Loucy (cell line): ENCODE measurements around the gene DROSHA.

Experiments
- H2AFZ ChIP-seq: fragments of 200-600 bp; sonication (generic); 2 replicates; pipeline ENCODE4 v1.6.0; 2016; ENCODE audit warnings: antibody characterized with exemption, mild to moderate bottlenecking, low read length, moderate library complexity
- H3F3A ChIP-seq: fragments of 200-600 bp; 2 replicates; pipeline ENCODE4 v1.6.0; 2016; ENCODE audit warnings: antibody characterized with exemption, low read depth, mild to moderate bottlenecking
- H3K27me3 ChIP-seq: fragments of 200-600 bp; sonication (generic); 2 replicates; pipeline ENCODE4 v1.6.1; 2014; ENCODE audit warnings: low read length, mild to moderate bottlenecking; ENCODE audit not compliant: insufficient read depth, poor library complexity, severe bottlenecking
- H3K36me3 ChIP-seq: fragments of 200-600 bp; sonication (generic); 2 replicates; pipeline ENCODE4 v1.6.1; 2016; ENCODE audit warnings: low read length; ENCODE audit not compliant: insufficient read depth
- H3K4me1 ChIP-seq: fragments of 200-600 bp; sonication (generic); 2 replicates; pipeline ENCODE4 v1.5.1; 2014; ENCODE audit warnings: low read length, mild to moderate bottlenecking; ENCODE audit not compliant: insufficient read depth, poor library complexity, severe bottlenecking
- H3K4me2 ChIP-seq: fragments of 200-600 bp; sonication (generic); 2 replicates; pipeline ENCODE4 v1.6.0; 2014; ENCODE audit warnings: antibody characterized with exemption, low read length, low read depth, mild to moderate bottlenecking; ENCODE audit not compliant: poor library complexity, severe bottlenecking
- H3K4me3 ChIP-seq: fragments of 200-600 bp; sonication (generic); 2 replicates; pipeline ENCODE4 v1.5.1; 2014; ENCODE audit warnings: low read length, mild to moderate bottlenecking, mixed read lengths; ENCODE audit not compliant: poor library complexity, severe bottlenecking
- H3K79me2 ChIP-seq: fragments of 200-600 bp; sonication (generic); 2 replicates; pipeline ENCODE4 v1.6.1; 2014; ENCODE audit warnings: low read length; ENCODE audit not compliant: insufficient read depth
- H3K9ac ChIP-seq: fragments of 200-600 bp; sonication (generic); 2 replicates; pipeline ENCODE4 v1.6.0; 2014; ENCODE audit warnings: mild to moderate bottlenecking, low read depth, low read length, moderate library complexity; ENCODE audit not compliant: poor library complexity, severe bottlenecking
- H3K9me2 ChIP-seq: fragments of 200-600 bp; sonication (generic); replicated peaks from 2 replicates; pipeline ENCODE4 v1.6.1; 2016; ENCODE audit warnings: low read depth, low read length, mixed read lengths
- H3K9me3 ChIP-seq: fragments of 200-600 bp; sonication (generic); 2 replicates; pipeline ENCODE4 v1.6.1; 2014; ENCODE audit warnings: mild to moderate bottlenecking, antibody characterized with exemption, low read length, low read depth; ENCODE audit not compliant: insufficient read depth
- H4K20me1 ChIP-seq: fragments of 200-600 bp; sonication (generic); 2 replicates; pipeline ENCODE4 v1.6.0; 2014; ENCODE audit warnings: antibody characterized with exemption, low read length, mild to moderate bottlenecking; ENCODE audit not compliant: insufficient read depth, poor library complexity, severe bottlenecking
- CTCF ChIP-seq: fragments of 200-600 bp; sonication (generic); conservative IDR thresholded peaks from 2 replicates; pipeline ENCODE4 v1.5.1; 2014; ENCODE audit warnings: mild to moderate bottlenecking, antibody characterized with exemption, low read length
- EZH2phosphoT487 ChIP-seq: fragments of 200-600 bp; IDR thresholded peaks from 2 replicates; pipeline ENCODE4 v1.6.1; 2018; ENCODE audit warnings: antibody characterized with exemption, mild to moderate bottlenecking, moderate library complexity, borderline replicate concordance

Gene DROSHA

DNA sequence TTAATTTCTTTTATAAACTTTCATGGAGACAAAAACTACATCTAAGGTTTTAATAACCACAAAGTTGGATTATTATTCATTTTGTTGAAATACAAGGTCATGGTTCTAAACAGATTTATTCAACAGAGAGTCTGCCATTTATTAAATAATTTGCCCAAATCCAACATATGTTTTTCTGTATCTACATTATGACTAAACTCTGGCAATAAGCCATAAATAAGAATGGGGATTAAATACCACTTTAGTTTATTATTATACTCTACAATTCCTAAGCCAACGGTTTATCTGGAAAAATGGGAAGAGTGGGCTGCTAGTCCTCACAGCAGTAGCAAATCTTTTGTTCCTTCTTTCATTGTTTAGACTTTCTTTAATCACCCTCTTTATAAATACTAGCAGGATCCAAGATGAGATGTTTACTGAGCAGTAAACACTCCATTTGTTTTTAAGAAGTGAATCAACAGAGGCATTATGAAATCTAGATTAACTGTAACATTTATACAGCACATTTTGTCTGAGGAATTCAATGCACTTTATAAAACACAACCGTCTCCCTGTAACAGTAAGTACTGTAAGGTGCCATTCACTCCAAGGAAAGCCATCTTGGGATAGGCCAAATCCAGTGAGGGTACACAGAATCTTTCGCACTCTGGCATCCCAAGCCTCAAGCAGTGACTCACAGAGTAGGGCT lies 89.7 kb downstream of the DROSHA start:
- no peak overlapping the region for H3K4me3 ChIP-seq
- H3K9me2 ChIP-seq, result no peaks in the 10 kb centered on the region
- H3K4me1 ChIP-seq, result no peaks in the 10 kb centered on the region
- no peaks in the 10 kb centered on the region for H3K27me3 ChIP-seq
- H3K36me3 ChIP-seq, result peaks cover 36% of the 10 kb centered on the region; the same call in 1 of the 2 replicates
- no peak overlapping the region for H2AFZ ChIP-seq
- no peak overlapping the region for H3K4me2 ChIP-seq
- H3F3A ChIP-seq, result no peaks in the 10 kb centered on the region
- H3K9me3 ChIP-seq, result no peaks in the 10 kb centered on the region
- no peak overlapping the region for H3K9ac ChIP-seq
- peaks cover 12% of the 10 kb centered on the region; the same call in 1 of the 2 replicates for H3K79me2 ChIP-seq
- TF ChIP-seq CTCF, result no peak
- no peak for TF ChIP-seq EZH2phosphoT487
- H4K20me1 ChIP-seq, result no peaks in the 10 kb centered on the region

DNA sequence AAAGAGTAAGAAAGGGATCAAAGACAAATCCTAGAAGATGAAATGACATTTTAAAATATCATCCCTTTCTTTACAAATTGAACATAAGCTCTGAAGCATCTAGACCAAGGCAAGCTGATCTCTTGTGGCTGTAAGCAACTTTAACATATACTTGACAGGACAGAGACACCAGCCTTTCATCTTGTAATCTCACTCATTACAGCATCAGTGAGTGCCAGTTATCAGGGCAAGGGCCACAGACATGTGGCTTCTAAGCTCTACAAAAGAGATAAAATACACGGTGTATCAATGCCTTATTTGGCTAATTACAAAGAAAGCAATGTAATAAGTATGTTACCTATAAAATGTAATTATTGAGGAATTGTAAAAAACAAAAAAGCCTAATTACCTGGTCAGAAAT lies 95.0 kb downstream of the DROSHA start:
- no peak for TF ChIP-seq CTCF

GRCh38 chr5:31435730-31436129 lies 96.2 kb downstream of the DROSHA start:
- H3F3A ChIP-seq, result no peaks in the 10 kb centered on the region
- TF ChIP-seq CTCF (no peak), EZH2phosphoT487 (no peak)
- no peaks in the 10 kb centered on the region for H3K9me3 ChIP-seq
- H3K27me3 ChIP-seq, result no peaks in the 10 kb centered on the region
- no peaks in the 10 kb centered on the region for H4K20me1 ChIP-seq
- H3K79me2 ChIP-seq, result peaks cover 8% of the 10 kb centered on the region; the same call in 1 of the 2 replicates
- peaks cover 65% of the 10 kb centered on the region for H3K36me3 ChIP-seq
- H2AFZ ChIP-seq, result no peak overlapping the region
- peaks cover 8% of the 10 kb centered on the region for H3K4me1 ChIP-seq
- no peak overlapping the region for H3K9ac ChIP-seq
- H3K4me2 ChIP-seq, result no peak overlapping the region
- no peak overlapping the region for H3K4me3 ChIP-seq
- H3K9me2 ChIP-seq, result no peaks in the 10 kb centered on the region

More for the DNA sequence above, 95.0 kb downstream of the DROSHA start:
- Histone ChIP-seq H3K79me2 (peaks cover 8% of the 10 kb centered on the region; the same call in 1 of the 2 replicates), H3K9me2 (no peaks in the 10 kb centered on the region), H4K20me1 (no peaks in the 10 kb centered on the region), H3F3A (no peaks in the 10 kb centered on the region), H3K4me1 (no peaks in the 10 kb centered on the region), H3K9me3 (no peaks in the 10 kb centered on the region), H3K9ac (no peak overlapping the region), H3K27me3 (no peaks in the 10 kb centered on the region), H3K36me3 (peaks cover 56% of the 10 kb centered on the region), H3K4me2 (no peak overlapping the region), H2AFZ (no peak overlapping the region), H3K4me3 (no peak overlapping the region)
